ENCODE data around the gene TMEM232.

TMEM232 gene

GRCh38 chr5:110377943-110378342 is 348.5 kb downstream of the TMEM232 start:
- no peak for DNase-seq

GRCh38 chr5:110377361-110377760 is 349.1 kb downstream of the TMEM232 start:
- DNase-seq = no peak

- no peak for DNase-seq
These were observed 350.1 kb downstream of the TMEM232 start for GRCh38 chr5:110376281-110376951.

GRCh38 chr5:110371725-110372041 is 354.8 kb downstream of the TMEM232 start:
- no peak for DNase-seq

GRCh38 chr5:110371011-110371724 is 355.3 kb downstream of the TMEM232 start:
- DNase-seq = no peak

All from CD4-positive, alpha-beta T cell treated with Interleukin-10 for 1 hour (primary cell).